ENCODE data around the gene EPN2.

DNA sequence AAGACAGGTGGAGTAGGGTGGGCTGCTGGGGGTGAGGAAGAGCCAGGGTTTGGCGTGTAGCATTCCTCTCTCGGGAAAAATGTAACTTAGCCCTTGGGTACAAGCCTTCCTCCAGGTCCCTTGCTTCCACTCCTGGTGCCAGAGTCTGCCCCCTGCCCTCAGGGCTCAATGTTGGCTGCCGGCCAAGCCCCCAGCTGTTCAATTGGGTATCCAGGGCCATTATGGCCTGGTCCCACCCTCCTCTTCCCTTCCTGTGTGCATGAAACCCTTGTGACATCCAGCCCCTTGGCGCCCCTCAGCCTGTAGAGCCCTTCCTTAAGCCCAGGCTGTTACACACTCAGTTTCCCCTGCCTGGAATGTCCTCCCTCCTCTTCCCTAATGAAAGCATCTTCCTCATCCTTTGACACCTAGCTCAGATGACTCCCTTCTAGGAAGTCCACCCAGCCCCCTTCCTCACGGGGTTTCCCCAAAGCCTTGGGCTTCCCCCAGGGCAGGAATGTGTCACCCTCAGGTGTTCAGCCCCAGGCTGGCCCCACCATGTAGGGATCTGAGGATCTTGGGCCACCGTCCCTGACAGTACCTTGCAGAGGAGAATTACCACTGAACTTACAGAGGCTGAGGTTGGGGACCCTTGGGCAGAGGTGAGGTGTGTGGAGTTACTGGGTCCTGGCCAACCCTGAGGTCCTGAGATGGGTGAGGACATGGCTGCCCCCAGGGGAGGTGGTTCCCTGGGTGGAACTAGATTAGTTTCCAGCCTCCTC, 95.4 kb downstream of the EPN2 start:
- TF ChIP-seq, protein P1, sequence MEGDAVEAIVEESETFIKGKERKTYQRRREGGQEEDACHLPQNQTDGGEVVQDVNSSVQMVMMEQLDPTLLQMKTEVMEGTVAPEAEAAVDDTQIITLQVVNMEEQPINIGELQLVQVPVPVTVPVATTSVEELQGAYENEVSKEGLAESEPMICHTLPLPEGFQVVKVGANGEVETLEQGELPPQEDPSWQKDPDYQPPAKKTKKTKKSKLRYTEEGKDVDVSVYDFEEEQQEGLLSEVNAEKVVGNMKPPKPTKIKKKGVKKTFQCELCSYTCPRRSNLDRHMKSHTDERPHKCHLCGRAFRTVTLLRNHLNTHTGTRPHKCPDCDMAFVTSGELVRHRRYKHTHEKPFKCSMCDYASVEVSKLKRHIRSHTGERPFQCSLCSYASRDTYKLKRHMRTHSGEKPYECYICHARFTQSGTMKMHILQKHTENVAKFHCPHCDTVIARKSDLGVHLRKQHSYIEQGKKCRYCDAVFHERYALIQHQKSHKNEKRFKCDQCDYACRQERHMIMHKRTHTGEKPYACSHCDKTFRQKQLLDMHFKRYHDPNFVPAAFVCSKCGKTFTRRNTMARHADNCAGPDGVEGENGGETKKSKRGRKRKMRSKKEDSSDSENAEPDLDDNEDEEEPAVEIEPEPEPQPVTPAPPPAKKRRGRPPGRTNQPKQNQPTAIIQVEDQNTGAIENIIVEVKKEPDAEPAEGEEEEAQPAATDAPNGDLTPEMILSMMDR (IDR thresholded peaks at IDR 0.05) = no peak
- TF ChIP-seq POLR2A (IDR thresholded peaks at IDR 0.05) = no peak

All from adrenal gland (tissue), 5 donors.